Panc1 (cell line): ENCODE data around the gene NRBF2.

ENCODE experiments used
- CTCF ChIP-seq: fragments of 450-650 bp; IDR thresholded peaks from 2 replicates; pipeline ENCODE4 v1.5.1; 2017; ENCODE audit warnings: mild to moderate bottlenecking
- POLR2AphosphoS5 ChIP-seq: IDR thresholded peaks from 2 replicates; pipeline ENCODE4 v1.6.1; 2012; ENCODE audit warnings: mild to moderate bottlenecking, low read depth, low read length, moderate library complexity

GRCh38 chr10:63173468-63174232 lies 40.5 kb downstream of the NRBF2 start:
- TF ChIP-seq CTCF (no peak), POLR2AphosphoS5 (no peak)
